B cell (primary cell): ENCODE data around the gene SLC17A8.

Experiments used
- CTCF ChIP-seq: fragments of 200-600 bp; IDR thresholded peaks from one replicate; pipeline ENCODE4 v1.8.0; 2022; ENCODE audit warnings: antibody characterized with exemption, mild to moderate bottlenecking
- EZH2 ChIP-seq: IDR thresholded peaks from 2 replicates; pipeline ENCODE4 v1.6.1; 2012; ENCODE audit warnings: borderline replicate concordance, low read depth, mild to moderate bottlenecking, moderate library complexity, low read length; ENCODE audit not compliant: insufficient read depth, poor library complexity, severe bottlenecking

GRCh38 chr12:100326208-100326607 is 30.7 kb upstream of the SLC17A8 start:
- no peak for TF ChIP-seq CTCF
- TF ChIP-seq EZH2 = no peak
